Smooth muscle cell (in vitro differentiated cells): ENCODE measurements around the gene ALG9. TPM values are rescaled to one million over a fixed set of nuclear protein-coding genes. Genes with fewer than 3 reads are reported as not detected.

Source experiments
- DNase-seq: peaks from one replicate; lab custom pipeline; 2025; ENCODE audit not compliant: unreplicated experiment; lab: John Stamatoyannopoulos, UW
- H2AFZ ChIP-seq: fragments of 200-600 bp; sonication (generic); 2 replicates; pipeline ENCODE4 v1.6.0; 2016; ENCODE audit warnings: antibody characterized with exemption, low read depth, mild to moderate bottlenecking
- H3F3A ChIP-seq: fragments of 200-600 bp; sonication (generic); 2 replicates; pipeline ENCODE4 v1.6.0; 2017; ENCODE audit warnings: antibody characterized with exemption, low read depth
- H3K27ac ChIP-seq: fragments of 200-600 bp; sonication (generic); 2 replicates; pipeline ENCODE4 v1.5.1; 2016; ENCODE audit warnings: low read depth, mild to moderate bottlenecking
- H3K27me3 ChIP-seq: fragments of 200-600 bp; sonication (generic); 2 replicates; pipeline ENCODE4 v1.6.1; 2016; ENCODE audit warnings: low read depth, mild to moderate bottlenecking
- H3K36me3 ChIP-seq: fragments of 200-600 bp; sonication (generic); 2 replicates; pipeline ENCODE4 v1.5.1; 2016; ENCODE audit warnings: low read depth
- H3K4me1 ChIP-seq: fragments of 200-600 bp; sonication (generic); 2 replicates; pipeline ENCODE4 v1.5.1; 2016; ENCODE audit warnings: low read depth
- H3K4me2 ChIP-seq: fragments of 200-600 bp; sonication (generic); 2 replicates; pipeline ENCODE4 v1.6.0; 2016; ENCODE audit warnings: mild to moderate bottlenecking
- H3K4me3 ChIP-seq: fragments of 200-600 bp; sonication (generic); 2 replicates; pipeline ENCODE4 v1.5.1; 2016; ENCODE audit warnings: mild to moderate bottlenecking
- H3K79me2 ChIP-seq: fragments of 200-600 bp; sonication (generic); 2 replicates; pipeline ENCODE4 v1.6.0; 2016; ENCODE audit warnings: low read depth, mild to moderate bottlenecking
- H3K9ac ChIP-seq: fragments of 200-600 bp; sonication (generic); 2 replicates; pipeline ENCODE4 v1.6.0; 2016; ENCODE audit warnings: low read depth
- H3K9me3 ChIP-seq: fragments of 200-600 bp; sonication (generic); replicated peaks from 2 replicates; pipeline ENCODE4 v1.5.1; 2016; ENCODE audit warnings: low read depth
- H4K20me1 ChIP-seq: fragments of 200-600 bp; sonication (generic); 2 replicates; pipeline ENCODE4 v1.6.0; 2016; ENCODE audit warnings: low read depth
- CTCF ChIP-seq: fragments of 200-600 bp; sonication (generic); IDR thresholded peaks from 2 replicates; pipeline ENCODE4 v1.5.1; 2017; ENCODE audit warnings: borderline replicate concordance, mild to moderate bottlenecking, antibody characterized with exemption; ENCODE audit not compliant: insufficient read depth, poor library complexity, severe bottlenecking
- WGBS: methylation state at CpG from one replicate; pipeline ENCODE4 v1.1.7; 2016; ENCODE audit warnings: low lambda C conversion rate; 5-methylcytosine and 5-hydroxymethylcytosine counted together
- polyA plus RNA-seq: library from polyadenylated mRNA; unstranded; fragments of >200 nt; fragmentation: Nextera tagmentation; extraction: Ambion mirVana; gene quantifications from 2 replicates; pipeline ENCODE4 v1.2.1, GENCODE V29; 2016
- total RNA-seq: library from RNA; depleted of rRNA; stranded (reverse); fragments of >200 nt; gene quantifications from 2 replicates; pipeline ENCODE4 v1.2.3, GENCODE V29; 2014

ALG9 gene
- total and polyA plus RNA-seq, 2 experiments from 2014 or later, result 70.5 to 116 TPM

DNA sequence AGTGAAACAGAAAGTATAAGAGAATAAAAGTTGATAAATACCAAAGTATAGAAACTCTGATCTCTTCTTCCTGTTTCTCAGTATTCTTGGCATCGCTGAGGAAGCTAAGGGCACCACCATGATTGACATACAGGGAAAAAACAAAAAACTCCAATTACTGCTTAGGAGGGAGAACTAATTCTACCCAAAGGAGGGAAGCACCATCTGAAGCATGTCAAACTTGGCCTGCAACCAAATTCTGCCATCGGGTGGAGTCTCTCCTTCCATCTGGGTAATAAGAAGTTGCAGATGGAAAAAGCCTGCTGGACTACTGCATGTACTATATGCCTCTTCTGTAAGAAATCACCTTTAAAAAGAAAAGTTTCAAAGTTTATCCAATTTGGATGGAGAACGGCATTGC lies 74.7 kb downstream of the ALG9 start:
- Histone ChIP-seq H3K9ac (no peak overlapping the region), H3K9me3 (no peaks in the 10 kb centered on the region), H3K36me3 (peaks cover 11% of the 10 kb centered on the region), H2AFZ (no peak overlapping the region), H3K4me3 (no peak overlapping the region), H3K27ac (no peak overlapping the region), H4K20me1 (no peaks in the 10 kb centered on the region), H3K4me2 (no peak overlapping the region), H3K4me1 (no peaks in the 10 kb centered on the region), H3K79me2 (peaks cover 21% of the 10 kb centered on the region), H3K27me3 (no peaks in the 10 kb centered on the region), H3F3A (no peaks in the 10 kb centered on the region)
- no peak for TF ChIP-seq CTCF
- WGBS, result 93% methylated on average over 3 of the region's 3 CpGs
- no peak for DNase-seq

GRCh38 chr11:111795334-111795985 lies 75.9 kb downstream of the ALG9 start:
- Histone ChIP-seq H3K4me2 (no peak overlapping the region), H3F3A (no peaks in the 10 kb centered on the region), H3K9me3 (no peaks in the 10 kb centered on the region), H3K36me3 (peaks cover 11% of the 10 kb centered on the region), H3K9ac (no peak overlapping the region), H3K4me1 (no peaks in the 10 kb centered on the region), H3K4me3 (no peak overlapping the region), H3K79me2 (peaks cover 14% of the 10 kb centered on the region), H3K27ac (no peak overlapping the region), H4K20me1 (no peaks in the 10 kb centered on the region), H3K27me3 (no peaks in the 10 kb centered on the region), H2AFZ (no peak overlapping the region)
- WGBS, result 98% methylated on average over 7 of the region's 7 CpGs
- no peak for TF ChIP-seq CTCF
- no peak for DNase-seq

GRCh38 chr11:111793863-111794262 lies 77.5 kb downstream of the ALG9 start:
- H4K20me1 ChIP-seq, result no peaks in the 10 kb centered on the region
- H3K4me3 ChIP-seq, result no peak overlapping the region
- H3F3A ChIP-seq, result no peaks in the 10 kb centered on the region
- H3K4me1 ChIP-seq, result no peaks in the 10 kb centered on the region
- H3K9ac ChIP-seq, result no peak overlapping the region
- H3K27ac ChIP-seq, result no peak overlapping the region
- DNase-seq, result no peak
- TF ChIP-seq CTCF, result no peak
- no peak overlapping the region for H2AFZ ChIP-seq
- peaks cover 11% of the 10 kb centered on the region for H3K36me3 ChIP-seq
- no peak overlapping the region for H3K4me2 ChIP-seq
- H3K79me2 ChIP-seq, result peaks cover 12% of the 10 kb centered on the region
- no peaks in the 10 kb centered on the region for H3K27me3 ChIP-seq
- no peaks in the 10 kb centered on the region for H3K9me3 ChIP-seq
- WGBS, result 52% methylated on average over 5 of the region's 5 CpGs

- H3K36me3 ChIP-seq, result peaks cover 11% of the 10 kb centered on the region
- H2AFZ ChIP-seq, result no peak overlapping the region
- H3K27ac ChIP-seq, result no peak overlapping the region
- TF ChIP-seq CTCF, result no peak
- H3K79me2 ChIP-seq, result peaks cover 12% of the 10 kb centered on the region
- no peaks in the 10 kb centered on the region for H3K27me3 ChIP-seq
- H3K9me3 ChIP-seq, result no peaks in the 10 kb centered on the region
- no peaks in the 10 kb centered on the region for H3K4me1 ChIP-seq
- 77% methylated on average over 6 of the region's 6 CpGs for WGBS
- H3K4me3 ChIP-seq, result no peak overlapping the region
- no peaks in the 10 kb centered on the region for H4K20me1 ChIP-seq
- no peak overlapping the region for H3K4me2 ChIP-seq
- H3K9ac ChIP-seq, result no peak overlapping the region
- DNase-seq, result no peak
- no peaks in the 10 kb centered on the region for H3F3A ChIP-seq
Measured at GRCh38 chr11:111792955-111793500, 78.4 kb downstream of the ALG9 start.
